ENCODE data around the gene TMEM247.

DNA sequence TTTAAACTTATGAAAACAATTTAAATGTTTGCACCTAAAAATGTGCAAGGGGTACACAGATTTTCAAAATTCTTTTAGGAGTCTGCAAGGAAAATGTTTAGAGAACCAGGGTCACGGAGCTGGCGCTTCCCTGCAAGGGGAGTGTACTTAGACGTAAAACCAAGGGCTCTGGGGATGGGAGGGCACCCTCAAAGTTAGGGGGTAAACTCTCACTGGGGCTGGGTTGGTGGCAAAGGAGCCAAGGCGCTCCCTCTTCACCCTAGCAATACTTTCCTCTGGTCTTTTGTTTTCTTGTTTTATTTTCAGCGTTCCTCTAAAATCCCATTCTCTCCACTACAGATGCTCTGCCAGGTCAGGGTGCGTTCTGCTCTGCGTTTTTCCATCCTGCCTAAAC, 20.0 kb downstream of the TMEM247 start:
- TF ChIP-seq POLR2A (IDR thresholded peaks at IDR 0.05) (no peak), POLR2AphosphoS5 (IDR thresholded peaks at IDR 0.05) (no peak), EP300 (IDR thresholded peaks at IDR 0.05) (no peak)
- TF ChIP-seq, protein P1, sequence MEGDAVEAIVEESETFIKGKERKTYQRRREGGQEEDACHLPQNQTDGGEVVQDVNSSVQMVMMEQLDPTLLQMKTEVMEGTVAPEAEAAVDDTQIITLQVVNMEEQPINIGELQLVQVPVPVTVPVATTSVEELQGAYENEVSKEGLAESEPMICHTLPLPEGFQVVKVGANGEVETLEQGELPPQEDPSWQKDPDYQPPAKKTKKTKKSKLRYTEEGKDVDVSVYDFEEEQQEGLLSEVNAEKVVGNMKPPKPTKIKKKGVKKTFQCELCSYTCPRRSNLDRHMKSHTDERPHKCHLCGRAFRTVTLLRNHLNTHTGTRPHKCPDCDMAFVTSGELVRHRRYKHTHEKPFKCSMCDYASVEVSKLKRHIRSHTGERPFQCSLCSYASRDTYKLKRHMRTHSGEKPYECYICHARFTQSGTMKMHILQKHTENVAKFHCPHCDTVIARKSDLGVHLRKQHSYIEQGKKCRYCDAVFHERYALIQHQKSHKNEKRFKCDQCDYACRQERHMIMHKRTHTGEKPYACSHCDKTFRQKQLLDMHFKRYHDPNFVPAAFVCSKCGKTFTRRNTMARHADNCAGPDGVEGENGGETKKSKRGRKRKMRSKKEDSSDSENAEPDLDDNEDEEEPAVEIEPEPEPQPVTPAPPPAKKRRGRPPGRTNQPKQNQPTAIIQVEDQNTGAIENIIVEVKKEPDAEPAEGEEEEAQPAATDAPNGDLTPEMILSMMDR (IDR thresholded peaks at IDR 0.05), result no peak
